Right kidney (tissue), 1 donor: ENCODE data around the gene PRSS36.
"Not testable (repeated sequence)": the region's sequence is repeated elsewhere in the genome, so short reads cannot be mapped to it uniquely, and the experiment has no call there.

ENCODE experiments used
- DNase-seq: peaks from one replicate; pipeline ENCODE4 v3.0.0-alpha.2; 2016

The PRSS36 gene

DNA sequence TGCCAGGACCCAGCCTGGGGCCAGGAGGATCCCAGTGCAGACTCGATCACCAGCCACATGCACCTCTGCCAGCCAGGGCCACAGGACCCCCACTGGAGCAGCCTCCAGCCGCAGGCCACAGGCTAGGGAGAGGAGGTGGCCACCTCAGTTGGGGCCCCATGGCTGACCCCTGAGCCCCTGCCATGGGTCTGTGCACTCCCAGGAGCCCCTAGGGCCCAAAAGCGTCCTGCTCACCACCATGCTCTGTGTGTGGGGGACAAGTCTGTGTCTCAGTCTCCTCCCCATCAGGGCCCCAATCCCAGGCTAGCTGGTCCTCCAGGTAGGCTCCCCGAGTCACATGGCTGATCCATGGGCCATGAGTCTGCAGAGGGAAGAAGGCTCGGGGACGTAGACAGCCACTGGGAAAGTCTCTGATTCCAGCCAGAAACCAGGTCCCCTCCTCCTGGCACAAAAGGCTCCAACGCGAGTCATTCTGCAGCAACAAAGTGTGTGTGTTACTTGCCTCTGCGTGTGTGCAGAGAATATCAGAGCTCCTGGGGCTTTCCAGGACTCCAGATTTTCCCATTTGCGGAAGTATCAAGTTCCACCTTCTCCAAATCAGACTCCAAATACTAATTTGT, 8.3 kb downstream of the PRSS36 start:
- DNase-seq = peak; percentile 83

DNA sequence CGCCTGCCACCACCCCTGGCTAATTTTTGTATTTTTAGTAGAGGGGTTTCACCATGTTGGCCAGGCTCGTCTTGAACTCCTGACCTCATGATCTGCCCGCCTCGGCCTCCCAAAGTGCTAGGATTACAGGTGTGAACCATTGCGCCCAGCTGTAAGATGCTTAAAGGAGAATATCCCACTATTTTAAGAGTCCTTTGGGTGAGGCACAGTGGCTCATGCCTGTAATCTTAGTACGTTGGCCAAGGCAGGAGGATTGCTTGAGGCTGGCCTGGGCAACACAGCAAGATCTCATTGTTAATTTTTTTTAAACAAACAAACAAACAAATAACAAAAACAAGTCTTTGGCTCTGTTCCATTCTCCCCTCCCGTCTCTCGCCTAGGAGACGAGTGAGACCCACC, 8.8 kb downstream of the PRSS36 start:
- not testable (repeated sequence) for DNase-seq

DNA sequence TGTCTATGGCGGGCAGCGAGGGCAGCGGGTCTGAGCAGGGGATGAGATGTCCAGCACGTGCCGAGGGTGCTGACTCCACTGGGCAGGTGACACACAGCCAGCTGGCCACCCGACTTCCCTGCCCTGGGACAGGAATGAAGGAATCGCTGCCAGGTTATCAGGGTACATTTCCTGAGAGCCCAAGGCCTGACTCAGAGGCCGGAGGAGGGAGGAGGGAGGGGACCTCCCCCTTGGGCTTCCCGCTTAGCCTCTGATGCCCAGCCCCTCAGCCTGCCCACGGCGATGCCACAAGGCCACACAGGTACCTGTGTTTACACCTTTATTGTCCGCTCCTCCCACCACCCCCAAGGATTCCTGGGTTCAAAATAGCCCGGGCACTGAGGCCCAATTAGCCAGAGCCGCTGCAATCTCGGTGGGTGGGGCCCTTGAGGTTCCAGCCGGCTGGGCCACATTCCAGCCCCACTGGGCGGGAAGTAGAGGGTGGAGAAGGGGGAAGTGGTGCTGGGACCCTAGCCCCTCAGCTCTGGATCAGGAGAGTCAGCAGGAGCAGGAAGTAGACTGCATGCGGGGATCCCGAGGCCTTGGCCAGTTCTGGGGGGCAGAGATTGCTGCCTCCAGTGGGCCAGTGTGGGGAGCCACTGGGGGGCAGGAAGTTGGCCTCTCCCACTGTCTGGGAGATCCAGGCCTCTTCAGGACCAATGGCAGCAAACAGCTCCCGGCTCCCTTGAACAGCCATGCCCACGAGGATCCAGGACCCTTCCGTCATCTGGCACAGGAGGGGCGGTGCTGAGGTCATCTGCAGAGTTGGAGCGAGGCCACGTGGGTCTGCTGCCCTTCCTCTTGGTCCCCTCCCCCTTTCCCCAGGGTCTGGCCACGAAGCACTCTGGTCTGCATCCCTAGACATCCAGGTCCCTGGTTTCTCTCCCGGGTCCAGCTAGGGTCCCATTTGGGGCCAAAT, 11.0 kb downstream of the PRSS36 start:
- no peak for DNase-seq

DNA sequence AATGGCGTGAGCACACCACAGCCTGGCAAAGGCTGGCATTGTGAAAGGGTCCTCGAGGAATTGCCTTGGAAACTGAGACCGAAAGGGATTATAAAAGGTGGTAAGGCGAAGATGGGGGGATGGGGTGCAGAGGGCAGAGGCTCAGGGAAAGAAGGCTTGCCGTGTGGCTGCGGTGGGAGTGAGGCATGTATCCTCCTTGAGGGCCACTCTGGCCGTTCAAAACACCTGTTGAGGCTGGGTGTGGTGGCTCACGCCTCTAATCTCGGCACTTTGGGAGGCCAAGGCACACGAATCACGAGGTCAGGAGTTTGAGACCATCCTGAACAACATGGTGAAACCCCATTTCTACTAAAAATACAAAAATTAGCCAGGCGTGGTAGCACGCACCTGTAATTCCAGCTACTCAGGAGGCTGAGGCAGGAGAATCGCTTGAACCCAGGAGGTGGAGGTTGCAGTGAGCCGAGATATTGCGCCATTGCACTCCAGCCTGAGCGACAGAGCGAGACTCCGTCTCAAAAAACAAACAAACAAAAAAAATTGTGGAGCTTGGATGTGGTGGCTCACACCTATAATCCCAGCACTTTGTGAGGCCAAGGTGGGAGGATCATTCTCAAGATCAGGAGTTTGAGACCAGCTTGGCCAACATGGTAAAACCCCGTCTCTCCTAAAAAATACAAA, 12.9 kb downstream of the PRSS36 start:
- DNase-seq = not testable (repeated sequence)

DNA sequence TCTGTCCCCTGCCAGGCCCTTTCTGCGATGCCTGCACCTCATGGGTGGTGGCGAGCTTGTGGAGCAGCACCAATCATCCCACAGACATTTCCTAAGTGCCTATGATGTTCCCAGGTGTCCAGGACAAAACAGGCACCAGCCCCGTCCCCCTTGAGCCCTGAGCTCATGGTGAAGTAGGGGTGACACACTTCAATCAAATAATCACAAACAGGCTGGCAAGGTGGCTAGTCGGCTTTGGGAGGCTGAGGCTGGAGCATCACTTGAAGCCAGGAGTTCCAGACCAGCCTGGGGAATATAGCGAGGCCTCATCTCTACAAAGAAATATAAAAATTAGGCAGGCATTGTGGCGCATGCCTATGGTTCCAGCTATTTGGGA, 13.6 kb downstream of the PRSS36 start:
- DNase-seq = no peak

DNA sequence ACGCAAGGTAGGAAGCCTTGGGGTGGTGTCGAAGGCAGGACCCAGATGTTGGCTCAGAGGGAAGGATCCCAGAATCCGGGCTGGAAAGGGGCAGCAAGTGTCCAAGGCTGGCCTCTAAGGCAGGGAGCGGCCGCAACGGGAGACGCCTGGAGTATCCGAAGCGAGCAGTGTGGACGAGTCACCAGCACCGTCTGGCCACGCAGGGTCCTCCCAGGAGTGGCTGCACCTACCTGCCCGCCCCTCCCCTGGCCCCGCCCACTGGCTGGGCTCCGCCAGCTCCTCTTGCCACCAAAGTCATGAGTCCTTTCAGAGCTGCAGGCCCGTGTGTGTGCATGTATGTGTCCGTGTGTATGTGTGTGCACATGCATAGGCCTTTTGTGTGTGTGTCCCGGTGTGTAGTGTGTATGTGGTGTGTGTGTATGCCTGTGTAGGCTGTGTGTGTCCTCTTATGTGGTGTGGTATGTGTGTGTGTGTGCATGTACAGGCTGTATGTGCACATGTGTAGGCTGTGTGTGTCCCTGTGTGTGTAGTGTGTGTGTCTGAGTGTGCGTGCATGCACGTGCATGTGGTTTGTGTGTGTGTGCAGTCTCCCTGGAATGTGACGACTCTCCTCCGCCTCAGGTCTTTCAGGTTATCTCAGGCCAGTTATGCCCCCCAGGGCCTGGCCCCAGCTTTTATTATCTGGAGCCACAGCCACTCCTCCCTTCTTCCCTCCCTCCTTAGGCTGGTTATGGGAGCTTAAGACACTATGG, 14.2 kb downstream of the PRSS36 start, which contains the start of gene PRSS8:
PRSS8 (minus strand) TSS at position 193 of the 752 bp plus-strand sequence. CDS start 229 bp downstream, outside the sequence.
- DNase-seq = peak; percentile 57

DNA sequence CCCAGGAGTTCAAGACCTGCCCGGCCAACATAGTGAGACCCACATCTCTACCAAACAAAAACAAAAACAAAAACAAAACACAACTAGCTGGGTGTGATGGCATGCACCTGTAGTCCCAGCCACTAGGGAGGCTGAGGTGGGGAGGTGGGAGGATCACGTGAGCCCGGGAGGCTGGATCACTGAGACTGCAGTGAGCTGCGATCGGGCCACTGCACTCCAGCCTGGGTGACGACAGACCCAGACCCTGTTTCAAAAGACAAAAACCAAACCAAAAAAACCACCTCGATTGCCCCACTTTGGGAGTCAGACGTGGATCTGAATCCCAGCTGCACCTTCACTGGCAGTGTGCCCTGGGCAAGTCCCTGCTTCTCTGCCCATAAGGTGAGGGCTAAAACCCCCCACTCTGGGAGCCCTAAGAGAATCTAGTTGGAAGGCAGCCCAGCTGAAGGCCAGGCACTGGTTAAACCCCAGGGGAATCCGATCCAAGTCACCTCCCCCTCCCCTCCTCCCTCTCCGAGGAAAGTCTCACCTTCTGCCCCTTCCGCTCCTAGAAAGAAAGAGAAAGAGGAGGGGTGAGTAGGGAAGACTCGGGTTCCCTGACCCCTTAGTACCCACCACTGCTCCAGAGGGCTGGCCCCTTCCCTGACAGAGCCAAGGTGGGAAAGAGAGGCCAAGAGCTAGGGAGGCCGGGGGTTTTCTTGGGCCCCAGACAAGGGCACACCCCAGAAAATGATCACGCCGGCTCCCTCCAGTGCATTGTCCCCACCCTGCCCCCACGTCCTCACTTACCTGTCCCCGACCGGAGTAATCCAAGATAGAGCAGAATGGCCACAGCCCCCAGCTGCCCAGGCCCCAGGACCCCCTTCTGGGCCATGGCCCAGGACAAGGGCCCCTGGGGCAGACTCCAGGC, 15.0 kb downstream of the PRSS36 start:
- DNase-seq = peak; percentile 67

DNA sequence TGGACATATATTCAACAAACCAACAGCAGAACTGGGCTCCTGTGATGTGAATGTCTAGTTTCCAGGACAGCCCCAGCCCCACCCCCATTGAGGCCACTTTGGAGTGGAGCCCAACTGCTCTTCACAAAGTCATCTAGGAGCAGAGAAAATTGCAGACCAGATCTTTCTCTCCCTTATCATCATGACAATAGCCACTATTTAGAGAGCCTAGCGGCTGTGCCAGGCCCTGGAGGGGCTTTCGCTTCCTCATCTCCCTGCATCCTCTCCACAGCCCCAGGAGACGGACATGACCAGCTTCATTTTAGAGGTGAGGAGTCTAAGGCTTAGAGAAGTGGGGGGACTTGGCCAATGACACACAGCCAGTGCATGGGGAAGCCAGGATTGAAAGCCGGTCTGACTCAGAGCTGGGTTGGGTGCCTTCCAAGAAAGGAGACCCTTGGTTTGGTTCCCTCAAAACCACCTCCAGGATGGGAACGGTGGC, 15.7 kb downstream of the PRSS36 start:
- DNase-seq = no peak

DNA sequence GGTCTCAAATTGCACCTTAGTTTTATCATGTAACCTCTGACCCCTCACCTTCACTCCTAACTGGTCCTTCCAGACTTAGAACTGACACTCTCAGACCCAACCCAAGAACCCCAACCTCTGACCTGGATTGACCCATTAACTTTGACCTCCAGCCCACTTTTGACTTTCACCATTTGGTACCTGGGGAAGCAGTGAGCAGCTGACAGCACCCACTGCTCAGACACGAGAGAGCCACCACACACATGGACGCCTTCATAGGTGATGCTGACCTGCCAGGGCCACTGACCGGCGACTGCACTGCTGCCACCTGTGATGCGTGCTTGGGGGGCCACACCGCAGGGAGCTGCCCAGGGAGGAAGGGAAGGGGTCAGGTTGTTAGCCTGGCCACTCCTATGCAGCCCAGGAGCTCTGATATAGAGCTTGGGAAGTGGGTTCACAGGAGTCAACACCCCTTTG, 16.8 kb downstream of the PRSS36 start:
- no peak for DNase-seq

DNA sequence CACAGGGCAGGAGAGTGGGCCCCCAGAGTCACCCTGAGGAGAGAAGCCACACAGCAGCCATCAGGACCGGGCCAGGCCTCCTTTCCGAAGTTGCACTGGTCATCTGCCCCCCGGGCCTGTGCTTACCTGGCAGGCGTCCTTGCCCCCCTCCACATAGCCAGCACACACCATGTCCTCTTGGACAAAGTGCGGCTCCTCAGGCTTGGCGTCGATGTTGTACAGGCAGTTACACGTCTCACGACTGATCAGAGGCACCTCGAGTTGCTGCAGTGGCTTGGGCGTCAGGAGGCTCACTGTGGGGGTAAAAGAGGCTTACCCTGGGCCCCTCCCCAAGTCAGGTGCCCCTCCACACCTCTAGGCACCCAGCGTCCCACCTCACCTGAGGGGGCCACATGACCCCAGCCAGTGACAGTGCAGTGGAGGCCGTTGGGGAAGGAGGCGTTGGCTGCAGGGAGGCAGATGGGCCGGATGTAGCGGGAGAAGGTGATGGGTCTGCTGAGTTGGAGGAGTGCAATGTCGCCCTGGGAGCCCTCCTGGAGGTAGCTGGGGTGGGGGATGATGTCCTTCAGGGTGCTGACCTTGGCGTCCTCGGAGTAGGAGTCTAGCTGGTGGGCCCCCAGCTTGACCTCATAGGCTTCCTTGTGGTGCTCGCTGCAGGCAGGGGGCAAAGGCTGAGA, 17.4 kb downstream of the PRSS36 start:
- no peak for DNase-seq

DNA sequence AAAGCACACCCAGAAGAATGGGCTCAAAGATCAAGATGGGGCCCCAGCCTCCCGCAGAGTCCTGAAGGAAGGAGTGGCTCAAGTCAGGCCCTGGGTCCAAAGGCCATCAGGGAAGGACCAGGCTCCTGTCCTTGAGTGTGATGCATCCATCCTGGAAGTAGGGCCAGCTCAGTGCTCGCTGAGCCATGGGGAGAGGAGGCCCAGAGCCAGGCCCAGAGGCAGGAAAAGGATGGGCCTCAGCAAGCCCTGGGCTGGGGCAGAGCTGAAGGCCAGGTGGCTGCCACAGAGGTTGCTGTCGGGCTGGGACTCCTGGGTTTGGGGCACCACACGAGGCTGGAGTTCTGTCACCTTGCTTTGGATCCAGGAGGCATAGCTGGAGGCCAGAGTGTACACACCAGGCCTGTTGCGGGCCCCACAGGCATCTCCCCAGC, 18.0 kb downstream of the PRSS36 start:
- DNase-seq = no peak

DNA sequence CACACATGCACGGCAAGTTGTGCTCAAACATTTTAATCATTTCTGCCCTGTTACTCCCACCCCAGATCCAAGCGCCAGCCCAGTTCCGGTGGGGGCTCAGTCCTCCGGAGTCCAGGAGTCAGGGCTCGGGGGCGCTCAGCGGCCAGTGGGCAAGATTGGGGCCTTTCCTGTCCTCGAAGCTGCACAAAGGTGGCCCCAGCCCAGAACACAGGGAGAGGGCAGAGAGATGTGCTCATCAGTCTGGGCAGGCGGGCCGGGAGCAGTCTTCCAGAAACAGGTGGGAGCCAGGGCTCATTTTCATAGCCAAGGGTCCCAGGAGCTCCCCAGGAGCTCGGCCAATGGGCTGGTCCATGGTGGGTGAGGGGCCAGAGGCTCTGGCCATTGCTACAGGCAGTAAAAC, 18.4 kb downstream of the PRSS36 start:
- no peak for DNase-seq

DNA sequence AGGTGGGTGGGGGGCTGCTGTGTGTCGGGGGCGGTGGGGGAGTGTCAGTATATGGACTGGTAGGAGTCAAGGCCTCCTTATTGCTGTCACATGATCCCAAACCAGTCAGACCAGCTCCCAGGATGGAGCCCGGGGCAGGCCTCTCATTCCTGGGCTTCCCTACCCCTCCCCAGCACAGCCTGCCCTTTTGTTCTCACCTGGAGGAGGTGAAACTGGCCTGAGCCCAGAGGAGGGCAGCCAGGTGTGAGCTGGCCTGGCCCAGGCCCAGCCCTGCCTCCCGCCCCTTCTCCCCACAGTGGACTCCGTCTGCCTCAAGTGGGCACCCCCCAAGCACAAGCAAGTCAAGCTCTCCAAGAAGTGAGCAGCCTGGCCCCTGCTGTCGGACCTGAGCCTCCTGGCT, 19.0 kb downstream of the PRSS36 start:
- no peak for DNase-seq

DNA sequence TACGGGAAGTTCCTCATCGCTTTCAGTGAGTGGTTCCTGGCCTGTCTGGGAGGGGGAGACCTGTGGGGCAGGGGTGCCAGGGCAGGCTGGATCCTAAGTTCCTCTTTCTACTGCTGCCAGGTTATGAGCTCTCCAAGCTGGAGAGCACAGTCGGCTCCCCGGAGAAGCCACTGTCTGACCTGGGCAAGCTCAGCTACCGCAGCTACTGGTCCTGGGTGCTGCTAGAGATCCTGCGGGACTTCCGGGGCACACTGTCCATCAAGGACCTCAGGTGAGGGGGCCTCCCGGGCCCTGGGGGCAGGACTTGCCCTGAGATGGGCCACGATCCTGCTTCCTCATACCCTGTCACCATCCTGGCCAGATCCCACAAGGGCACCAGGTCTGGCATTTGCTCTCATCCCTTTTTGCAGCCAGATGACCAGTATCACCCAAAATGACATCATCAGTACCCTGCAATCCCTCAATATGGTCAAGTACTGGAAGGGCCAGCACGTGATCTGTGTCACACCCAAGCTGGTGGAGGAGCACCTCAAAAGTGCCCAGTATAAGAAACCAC, 19.5 kb downstream of the PRSS36 start:
- no peak for DNase-seq

DNA sequence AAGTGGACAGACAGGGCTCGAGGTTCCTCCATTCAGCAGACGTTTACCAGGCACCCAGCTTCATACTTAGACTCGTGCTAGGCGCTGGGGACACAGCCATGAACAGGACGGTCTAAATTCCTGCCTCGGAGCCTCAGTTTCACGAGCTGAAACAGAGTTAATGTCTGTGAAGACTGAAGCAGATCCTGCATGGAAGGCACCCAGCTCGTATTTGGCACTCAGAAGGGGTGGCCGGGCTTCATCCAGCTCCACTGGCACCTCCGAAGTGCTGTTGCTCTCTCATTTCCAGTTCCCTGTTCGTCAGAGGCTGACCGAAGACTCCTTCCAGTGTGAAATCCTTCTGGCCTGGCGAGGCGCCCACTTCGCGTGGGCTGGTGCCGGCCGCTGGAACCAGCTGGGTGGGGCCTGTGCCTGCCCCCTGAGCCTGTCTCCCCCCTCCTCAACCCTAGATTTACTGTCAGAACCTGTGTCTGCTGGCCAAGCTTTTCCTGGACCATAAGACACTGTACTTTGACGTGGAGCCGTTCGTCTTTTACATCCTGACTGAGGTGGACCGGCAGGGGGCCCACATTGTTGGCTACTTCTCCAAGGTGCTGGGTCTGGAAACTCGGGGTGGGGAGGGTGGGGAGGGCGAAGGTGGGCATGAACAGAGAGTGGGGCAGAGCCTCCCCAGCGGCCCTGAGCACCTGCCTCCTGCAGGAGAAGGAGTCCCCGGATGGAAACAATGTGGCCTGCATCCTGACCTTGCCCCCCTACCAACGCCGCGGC, 20.1 kb downstream of the PRSS36 start:
- no peak for DNase-seq

DNA sequence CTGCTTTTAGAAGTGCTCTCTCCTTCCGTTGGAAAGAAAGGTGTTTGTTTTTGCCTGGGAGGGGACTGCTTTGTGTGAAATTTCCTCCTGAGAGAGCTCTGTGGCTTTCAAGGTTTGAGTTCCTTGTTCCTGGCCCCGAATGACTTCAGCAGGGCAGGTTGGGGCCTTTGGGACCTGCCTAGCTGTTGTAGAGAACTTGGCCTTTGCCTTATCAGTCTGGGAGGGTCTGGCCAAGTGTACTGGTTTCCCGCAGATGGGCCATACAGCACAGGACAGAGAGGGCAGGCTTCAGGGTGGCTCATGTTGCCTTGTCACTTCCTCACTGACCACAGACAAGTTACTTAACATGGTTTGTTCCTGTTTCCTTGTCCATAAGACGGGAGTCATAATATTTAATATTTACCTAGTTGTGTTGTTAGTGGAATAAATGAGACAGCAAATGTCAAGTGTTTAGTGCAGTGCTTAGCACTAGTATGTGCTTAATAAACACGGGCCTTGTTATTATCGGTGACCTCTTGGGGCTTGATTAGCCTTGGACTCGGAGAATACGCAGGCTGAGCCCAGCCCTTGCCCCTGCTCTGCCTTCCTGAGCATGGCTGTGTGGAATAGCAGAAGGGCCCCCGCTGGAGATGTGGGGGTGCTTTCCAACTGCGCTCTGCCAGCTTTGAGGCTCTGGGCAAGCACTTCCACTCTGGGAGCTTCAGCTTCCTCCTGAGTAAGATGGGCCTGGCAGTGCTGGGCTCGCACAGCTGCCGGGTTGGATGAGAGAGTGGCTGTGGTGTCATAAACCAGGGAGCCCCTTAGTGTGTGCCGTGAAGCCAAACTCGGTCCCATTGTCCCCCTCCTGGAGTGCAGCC, 20.9 kb downstream of the PRSS36 start:
- DNase-seq = no peak

DNA sequence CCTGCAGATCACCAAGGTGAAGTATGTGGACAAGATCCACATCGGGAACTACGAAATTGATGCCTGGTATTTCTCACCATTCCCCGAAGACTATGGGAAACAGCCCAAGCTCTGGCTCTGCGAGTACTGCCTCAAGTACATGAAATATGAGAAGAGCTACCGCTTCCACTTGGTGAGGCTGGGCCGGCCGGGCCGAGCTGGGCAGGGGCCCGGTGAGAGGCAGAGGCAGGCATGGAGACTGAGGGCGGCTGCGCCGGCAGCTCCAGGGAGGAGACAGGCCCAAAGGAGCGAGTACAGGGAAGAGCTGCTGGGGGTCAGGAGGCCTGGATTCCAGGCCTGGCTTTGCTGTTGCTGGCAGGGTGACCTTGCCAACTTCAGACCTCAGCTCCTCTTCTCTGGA, 22.7 kb downstream of the PRSS36 start:
- no peak for DNase-seq

DNA sequence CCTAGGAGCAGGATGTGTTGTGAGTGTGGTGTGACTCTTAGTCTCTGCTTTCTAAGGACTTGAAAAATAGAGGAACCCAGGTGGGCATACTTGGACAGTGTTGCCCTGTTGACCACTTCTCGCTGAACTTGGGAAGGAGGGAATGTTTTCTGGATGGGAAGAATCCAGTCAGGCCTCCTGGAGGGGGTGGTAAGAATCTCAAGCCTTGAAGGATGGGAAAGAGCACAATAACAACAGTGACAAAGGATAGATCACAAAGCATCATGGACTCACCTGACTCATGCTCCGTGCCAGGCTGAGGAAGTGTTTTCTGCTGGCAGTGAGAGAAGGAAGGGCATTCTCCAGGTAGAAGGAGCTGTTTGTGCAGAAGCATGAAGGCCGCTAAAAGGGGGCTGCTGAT, 24.0 kb downstream of the PRSS36 start:
- no peak for DNase-seq
